ENCODE measurements around the gene STMN1.

STMN1 gene

GRCh38 chr1:25891606-25892005 is 14.6 kb downstream of the STMN1 start:
- no peak for DNase-seq

GRCh38 chr1:25890239-25891034 is 15.8 kb downstream of the STMN1 start:
- DNase-seq = no peak

GRCh38 chr1:25889470-25889869 is 16.7 kb downstream of the STMN1 start:
- no peak for DNase-seq

GRCh38 chr1:25888426-25888987 is 17.7 kb downstream of the STMN1 start:
- no peak for DNase-seq

GRCh38 chr1:25885602-25886001 is 20.6 kb downstream of the STMN1 start:
- DNase-seq = no peak

- no peak for DNase-seq
Measured at GRCh38 chr1:25881266-25881665, 25.0 kb downstream of the STMN1 start.

GRCh38 chr1:25880518-25880917 is 25.7 kb downstream of the STMN1 start:
- no peak for DNase-seq

- no peak for DNase-seq
Measured at GRCh38 chr1:25879675-25880074, 26.5 kb downstream of the STMN1 start.

GRCh38 chr1:25878690-25879089 is 27.5 kb downstream of the STMN1 start:
- DNase-seq = no peak

GRCh38 chr1:25877155-25877554 is 29.1 kb downstream of the STMN1 start:
- DNase-seq = no peak

GRCh38 chr1:25876693-25877077 is 29.5 kb downstream of the STMN1 start:
- DNase-seq = no peak

GRCh38 chr1:25875856-25876692 is 30.1 kb downstream of the STMN1 start:
- no peak for DNase-seq

GRCh38 chr1:25875154-25875855 is 30.9 kb downstream of the STMN1 start, which contains the start of gene PAQR7:
TSS of gene PAQR7 (minus strand) at chr1:25875708. CDS start at chr1:25863839, 11,869 bp downstream.
- DNase-seq = peak; percentile 51 to 64

- no peak for DNase-seq
Measured at GRCh38 chr1:25874635-25875153, 31.5 kb downstream of the STMN1 start.

- no peak for DNase-seq
Measured at GRCh38 chr1:25874209-25874608, 32.0 kb downstream of the STMN1 start.

GRCh38 chr1:25873120-25873519 is 33.1 kb downstream of the STMN1 start:
- no peak for DNase-seq

GRCh38 chr1:25872713-25873112 is 33.5 kb downstream of the STMN1 start:
- DNase-seq = no peak

GRCh38 chr1:25871704-25872494 is 34.3 kb downstream of the STMN1 start:
- no peak for DNase-seq

GRCh38 chr1:25871086-25871703 is 35.0 kb downstream of the STMN1 start:
- DNase-seq = no peak

GRCh38 chr1:25870614-25871013 is 35.6 kb downstream of the STMN1 start:
- DNase-seq = no peak

GRCh38 chr1:25869909-25870606 is 36.2 kb downstream of the STMN1 start:
- no peak for DNase-seq
